Endothelial cell of umbilical vein (primary cell): ENCODE results near the gene TUBGCP3. TPM values are rescaled to one million over a fixed set of nuclear protein-coding genes. Genes with fewer than 3 reads are reported as not detected.

Experiments used
- BruUV-seq: library from RNA; stranded (reverse); fragments of 400-500 nt; replicated peaks from 2 replicates; lab custom pipeline; 2021; lab: Mats Ljungman, UMichigan
- CTCF ChIA-PET: fragments of 300-600, 350-600 bp; sonication (Branson Sonifier 250); formaldehyde crosslinking; loops from one replicate; lab custom pipeline; 2021; ENCODE audit warnings: antibody characterized with exemption, inconsistent platforms; lab: Charles Lee
- POLR2A ChIA-PET: fragments of 300-600, 350-600 bp; sonication (Branson Sonifier 250); formaldehyde crosslinking; loops from one replicate; lab custom pipeline; 2021; ENCODE audit warnings: antibody characterized with exemption, inconsistent platforms; lab: Charles Lee
- DNase-seq: peaks from one replicate; pipeline ENCODE4 v3.0.0-alpha.2; 2011; ENCODE audit warnings: low read depth, low spot score
- FAIRE-seq: peaks from 2 replicates; lab custom pipeline; 2011; peaks lifted over from hg19 to GRCh38; lab: Jason Lieb, UNC
- H2AFZ ChIP-seq: 2 replicates; pipeline ENCODE4 v1.6.0; 2012; ENCODE audit warnings: low read depth, low read length, control low read depth, inconsistent platforms
- H3K27ac ChIP-seq: 2 replicates; pipeline ENCODE4 v1.5.1; 2011; ENCODE audit warnings: low read depth, mild to moderate bottlenecking, control low read depth, low read length, moderate library complexity; ENCODE audit not compliant: insufficient read depth
- H3K27me3 ChIP-seq, 2 experiments: 2 replicates each; pipeline versions ENCODE4 v1.6.0 to v1.6.1; 2011; ENCODE audit warnings: low read length in 2 of 2, mixed read lengths in 1 of 2; ENCODE audit not compliant: control insufficient read depth in 2 of 2, insufficient read depth in 2 of 2
- H3K36me3 ChIP-seq, 2 experiments: 2 replicates in 1 of 2; 3 replicates in 1 of 2; pipeline ENCODE4 v1.5.1; 2011; ENCODE audit warnings: low read length in 2 of 2, mild to moderate bottlenecking in 1 of 2, moderate library complexity in 1 of 2; ENCODE audit not compliant: control insufficient read depth in 2 of 2, insufficient read depth in 2 of 2; ENCODE audit errors: extremely low read depth in 1 of 2
- H3K4me1 ChIP-seq: 3 replicates; pipeline ENCODE4 v1.5.1; 2011; ENCODE audit warnings: mild to moderate bottlenecking, low read length; ENCODE audit not compliant: control insufficient read depth, insufficient read depth; ENCODE audit errors: extremely low read depth
- H3K4me2 ChIP-seq: 2 replicates; pipeline ENCODE4 v1.6.1; 2011; ENCODE audit warnings: low read length, control low read depth, mixed read lengths; ENCODE audit not compliant: insufficient read depth
- H3K4me3 ChIP-seq, 3 experiments: fragments of 200-600 bp in 1 of 3; sonication (generic), shearing (Covaris generic) in 1 of 3; replicated peaks in 1 of 3; 2 replicates each; pipeline ENCODE4 v1.5.1; 2011 to 2016; ENCODE audit warnings: control low read depth in 3 of 3, low read length in 3 of 3, mild to moderate bottlenecking in 2 of 3, inconsistent platforms in 1 of 3, low read depth in 1 of 3, moderate library complexity in 1 of 3; ENCODE audit not compliant: insufficient read depth in 1 of 3
- H3K79me2 ChIP-seq: 2 replicates; pipeline ENCODE4 v1.6.0; 2012; ENCODE audit warnings: low read length, inconsistent platforms; ENCODE audit not compliant: control insufficient read depth, insufficient read depth
- H3K9ac ChIP-seq: replicated peaks from 2 replicates; pipeline ENCODE3; 2011; ENCODE audit warnings: low read length, control low read depth; ENCODE audit not compliant: insufficient read depth; ENCODE audit errors: extremely low read depth
- H3K9me1 ChIP-seq: replicated peaks from 3 replicates; pipeline ENCODE4 v1.6.0; 2011; ENCODE audit warnings: mild to moderate bottlenecking, low read length; ENCODE audit not compliant: control insufficient read depth, insufficient read depth; ENCODE audit errors: extremely low read depth
- H3K9me3 ChIP-seq: replicated peaks from 2 replicates; pipeline ENCODE4 v1.5.1; 2012; ENCODE audit warnings: low read length, inconsistent platforms; ENCODE audit not compliant: control insufficient read depth, insufficient read depth
- H4K20me1 ChIP-seq: replicated peaks from 2 replicates; pipeline ENCODE3; 2011; ENCODE audit warnings: mild to moderate bottlenecking, low read length; ENCODE audit not compliant: control insufficient read depth, insufficient read depth; ENCODE audit errors: extremely low read depth
- EZH2 ChIP-seq: IDR thresholded peaks from 2 replicates; pipeline ENCODE4 v1.6.1; 2012; ENCODE audit warnings: borderline replicate concordance, low read depth, mild to moderate bottlenecking, moderate library complexity, low read length, inconsistent platforms; ENCODE audit not compliant: severe bottlenecking
- FOS ChIP-seq: IDR thresholded peaks from 2 replicates; pipeline ENCODE4 v1.6.1; 2011; ENCODE audit warnings: mild to moderate bottlenecking, low read length, moderate library complexity, borderline replicate concordance; ENCODE audit not compliant: insufficient read depth
- GATA2 ChIP-seq: IDR thresholded peaks from 2 replicates; pipeline ENCODE4 v1.7.0; 2011; ENCODE audit warnings: low read depth, mild to moderate bottlenecking, moderate library complexity, mixed read lengths, low read length; ENCODE audit not compliant: insufficient read length, insufficient read depth
- JUN ChIP-seq: IDR thresholded peaks from 2 replicates; pipeline ENCODE4 v1.6.1; 2011; ENCODE audit warnings: borderline replicate concordance, low read depth; ENCODE audit not compliant: insufficient read length, insufficient read depth
- MAX ChIP-seq: IDR thresholded peaks from 2 replicates; pipeline ENCODE4 v1.6.1; 2011; ENCODE audit not compliant: insufficient read depth, insufficient read length
- MYC ChIP-seq: IDR thresholded peaks from one replicate; pipeline ENCODE4 v1.6.1; 2011; ENCODE audit warnings: mild to moderate bottlenecking, low read depth, low read length
- POLR2A ChIP-seq: IDR thresholded peaks from 2 replicates; pipeline ENCODE4 v1.6.1; 2012; ENCODE audit warnings: low read depth, mild to moderate bottlenecking, control low read depth, low read length
- POLR2AphosphoS5 ChIP-seq: IDR thresholded peaks from 2 replicates; pipeline ENCODE4 v1.6.1; 2012; ENCODE audit warnings: low read depth, mild to moderate bottlenecking, control low read depth, low read length, moderate library complexity; ENCODE audit not compliant: insufficient read depth
- dilution Hi-C: fragments of 300-500 bp; cut with MboI; formaldehyde crosslinking; loops from one replicate; pipeline ENCODE4 v1.15.0; 2019; ENCODE audit warnings: low sequenced_read_pairs; ENCODE audit not compliant: extremely low pct_ligation_motif_present
- intact Hi-C: fragments of 100-400 bp; cut with micrococcal nuclease; formaldehyde crosslinking; loops from one replicate; pipeline ENCODE4 v1.10.0; 2022
- polyA plus RNA-seq, 4 experiments: library from polyadenylated mRNA; depleted of rRNA in 3 of 4; stranded (reverse) in 3 of 4; unstranded in 1 of 4; fragments of >200 nt; gene quantifications; 2 replicates each; pipeline versions ENCODE4 v1.2.1 to v1.2.3, GENCODE V29; 2011 to 2012; ENCODE audit warnings: missing spikeins in 1 of 4
- total RNA-seq: library from RNA; stranded (reverse); gene quantifications from 2 replicates; pipeline ENCODE4 v1.2.3, GENCODE V29; 2021
- TF ChIP-seq, protein P1 (sequence below), 2 donors: IDR thresholded peaks; 1 replicate in 1 of 2; 2 replicates in 1 of 2; pipeline ENCODE4 v1.5.1; 2011; ENCODE audit warnings: low read length in 2 of 2, mild to moderate bottlenecking in 2 of 2, moderate library complexity in 2 of 2, control low read depth in 1 of 2, inconsistent platforms in 1 of 2, low read depth in 1 of 2; ENCODE audit not compliant: insufficient read depth in 1 of 2; ENCODE audit errors: extremely low read depth in 1 of 2

TUBGCP3 gene
- total and polyA plus RNA-seq, 2 donors (not counting 3 experiments of a cell fraction or from before 2014, with no cell fraction given) = 36.4 to 47.7 TPM

DNA sequence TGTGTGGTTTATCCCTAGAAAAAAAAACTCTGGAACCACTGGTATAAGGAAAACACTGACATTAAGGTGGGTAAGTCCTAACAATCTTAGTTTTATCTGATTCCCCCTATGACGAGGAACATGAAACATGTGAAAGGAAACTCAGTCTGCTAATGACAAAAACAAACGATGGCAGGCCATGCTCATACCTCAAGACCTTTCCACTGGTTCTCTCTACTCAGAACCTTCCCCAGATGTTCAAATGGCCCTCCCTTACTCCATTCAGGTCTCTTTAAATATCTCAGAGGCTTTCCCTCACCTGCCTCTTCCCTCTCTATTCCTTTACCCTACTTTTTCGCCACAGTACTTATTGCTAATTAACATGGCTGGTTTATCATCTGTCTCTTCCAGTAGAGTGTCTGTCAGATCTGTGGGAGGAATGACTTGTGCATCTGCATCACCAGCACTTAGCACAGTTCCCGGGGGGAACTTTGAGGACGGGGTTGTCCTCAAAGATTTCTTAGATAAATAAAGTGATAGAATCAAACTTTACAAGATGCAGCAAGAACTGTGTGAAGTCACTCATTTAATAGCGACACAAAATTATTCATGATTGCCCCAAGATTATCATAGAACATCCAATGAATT is 1.5 kb downstream of the TUBGCP3 start:
- POLR2A ChIA-PET = no interaction called here

More for the DNA sequence above, 1.5 kb downstream of the TUBGCP3 start:
- no TSS peak for BruUV-seq
- no peak overlapping the region for H2AFZ ChIP-seq
- no peaks in the 10 kb centered on the region for H3K36me3 ChIP-seq
- peaks cover 56% of the 10 kb centered on the region for H3K79me2 ChIP-seq
- FAIRE-seq (no peak), DNase-seq (peak; percentile 8)
- H3K27ac ChIP-seq = no peak overlapping the region
- dilution Hi-C loops = no loop called here
- H3K9me3 ChIP-seq = no peaks in the 10 kb centered on the region
- TF ChIP-seq EZH2 (no peak), MYC (no peak), POLR2AphosphoS5 (no peak), MAX (no peak), POLR2A (no peak), FOS (no peak), GATA2 (no peak), JUN (no peak)
- TF ChIP-seq, protein P1, sequence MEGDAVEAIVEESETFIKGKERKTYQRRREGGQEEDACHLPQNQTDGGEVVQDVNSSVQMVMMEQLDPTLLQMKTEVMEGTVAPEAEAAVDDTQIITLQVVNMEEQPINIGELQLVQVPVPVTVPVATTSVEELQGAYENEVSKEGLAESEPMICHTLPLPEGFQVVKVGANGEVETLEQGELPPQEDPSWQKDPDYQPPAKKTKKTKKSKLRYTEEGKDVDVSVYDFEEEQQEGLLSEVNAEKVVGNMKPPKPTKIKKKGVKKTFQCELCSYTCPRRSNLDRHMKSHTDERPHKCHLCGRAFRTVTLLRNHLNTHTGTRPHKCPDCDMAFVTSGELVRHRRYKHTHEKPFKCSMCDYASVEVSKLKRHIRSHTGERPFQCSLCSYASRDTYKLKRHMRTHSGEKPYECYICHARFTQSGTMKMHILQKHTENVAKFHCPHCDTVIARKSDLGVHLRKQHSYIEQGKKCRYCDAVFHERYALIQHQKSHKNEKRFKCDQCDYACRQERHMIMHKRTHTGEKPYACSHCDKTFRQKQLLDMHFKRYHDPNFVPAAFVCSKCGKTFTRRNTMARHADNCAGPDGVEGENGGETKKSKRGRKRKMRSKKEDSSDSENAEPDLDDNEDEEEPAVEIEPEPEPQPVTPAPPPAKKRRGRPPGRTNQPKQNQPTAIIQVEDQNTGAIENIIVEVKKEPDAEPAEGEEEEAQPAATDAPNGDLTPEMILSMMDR (IDR thresholded peaks at IDR 0.05; ENCODE audit: extremely low read depth in 1 of 2, insufficient read depth in 1 of 2, low read depth in 1 of 2, low read length in 2 of 2) = no peak
- no peak overlapping the region for H3K9ac ChIP-seq
- no peaks in the 10 kb centered on the region for H3K9me1 ChIP-seq
- no peaks in the 10 kb centered on the region for H3K27me3 ChIP-seq
- no peaks in the 10 kb centered on the region for H4K20me1 ChIP-seq
- intact Hi-C loops = loop anchor here (5.0 kb wide), 1 partner anchor 74 kb away; no protein-coding TSS in a partner anchor
- CTCF ChIA-PET = interaction anchor here (0.5 to 1.3 kb wide), 2 partner anchors 20 to 36 kb away, joined by 3 to 4 read pairs; no protein-coding TSS in a partner anchor
- peak overlapping the region in 1 of 3 experiments; percentile 95 for H3K4me3 ChIP-seq
- H3K4me1 ChIP-seq = peaks cover 17% of the 10 kb centered on the region
- H3K4me2 ChIP-seq = peak overlapping the region; percentile 95
